ENCODE data around the gene UBAC2.
A peak's percentile ranks its signal among the peaks of the same experiment; 100 is the strongest.

UBAC2 gene

DNA sequence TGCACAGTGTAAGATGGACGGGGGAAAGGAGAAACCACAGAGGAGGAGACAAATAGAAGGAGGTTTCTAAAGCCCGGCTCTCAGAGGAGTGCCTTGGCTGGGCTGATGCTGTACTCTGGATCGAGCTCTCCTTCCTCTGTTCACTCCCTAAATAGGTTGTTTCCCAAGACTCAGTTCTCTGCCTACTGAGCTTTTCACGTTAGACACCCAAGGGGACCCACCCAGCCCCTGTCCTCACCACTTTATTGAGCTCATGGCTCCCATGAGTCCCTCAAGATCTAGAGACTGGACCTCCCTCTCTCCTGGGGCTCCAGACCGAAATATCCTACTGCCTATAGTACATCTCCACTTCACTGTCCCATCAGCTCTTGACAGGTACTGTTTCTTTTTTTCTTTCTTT lies 144.7 kb downstream of the UBAC2 start:
- FAIRE-seq, result no peak

DNA sequence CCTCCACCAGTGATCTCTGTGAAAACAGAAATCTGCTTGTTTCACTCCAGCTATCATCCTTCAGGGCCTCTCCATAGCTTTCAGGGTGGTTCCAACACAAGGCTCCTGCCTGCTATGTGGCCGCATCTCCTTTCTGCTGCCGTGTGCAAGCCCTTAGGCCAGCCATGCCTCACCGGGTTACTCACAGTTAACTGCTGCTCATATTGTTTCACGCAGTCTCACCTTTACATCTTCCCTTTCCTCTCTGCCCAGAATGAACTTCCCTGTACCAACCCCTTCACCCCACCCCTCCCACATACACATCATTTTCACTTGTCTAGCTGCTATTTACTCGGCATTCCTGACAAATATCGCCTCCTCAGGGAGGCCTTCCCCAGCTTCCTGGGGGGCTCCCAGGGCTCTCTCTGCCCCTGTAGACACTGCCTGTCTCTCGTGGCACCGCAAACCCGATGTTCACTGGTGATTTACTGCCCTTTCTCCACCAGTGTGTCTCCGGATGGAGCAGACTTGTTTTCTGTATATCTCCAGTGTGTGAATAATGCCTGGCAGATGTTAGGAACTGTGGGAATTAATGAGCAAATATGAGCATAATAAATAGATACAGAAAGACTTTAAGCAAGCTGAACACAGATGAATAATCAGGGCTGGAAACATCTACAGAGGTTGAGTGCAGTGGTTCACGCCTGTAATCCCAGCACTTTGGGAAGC lies 145.8 kb downstream of the UBAC2 start:
- FAIRE-seq, result no peak

DNA sequence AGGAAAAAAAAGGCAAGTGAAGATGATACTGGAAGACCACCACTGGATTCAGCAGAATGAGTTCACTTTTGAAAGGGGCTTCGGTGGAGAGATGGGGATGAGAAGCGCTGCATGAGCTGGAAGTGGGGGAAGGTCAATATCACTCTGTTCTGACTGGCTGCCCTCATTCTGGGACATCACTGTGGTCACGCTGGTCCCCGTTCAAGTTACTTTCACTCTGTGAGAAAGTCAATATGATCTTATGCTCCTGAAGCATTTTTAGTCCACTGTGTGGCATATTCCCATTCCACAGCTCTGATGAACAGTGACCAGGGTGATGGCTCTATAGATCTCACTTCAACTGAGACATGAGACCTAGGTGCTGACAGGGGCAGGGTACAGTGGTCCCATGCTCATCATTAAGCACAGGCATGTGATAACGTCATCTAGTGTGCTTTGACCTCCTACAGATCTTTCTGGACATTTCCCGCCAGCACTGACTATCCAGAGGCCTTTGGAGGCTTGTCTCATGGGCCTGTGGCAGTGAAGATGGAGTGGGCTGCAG lies 146.8 kb downstream of the UBAC2 start:
- no peak for FAIRE-seq

DNA sequence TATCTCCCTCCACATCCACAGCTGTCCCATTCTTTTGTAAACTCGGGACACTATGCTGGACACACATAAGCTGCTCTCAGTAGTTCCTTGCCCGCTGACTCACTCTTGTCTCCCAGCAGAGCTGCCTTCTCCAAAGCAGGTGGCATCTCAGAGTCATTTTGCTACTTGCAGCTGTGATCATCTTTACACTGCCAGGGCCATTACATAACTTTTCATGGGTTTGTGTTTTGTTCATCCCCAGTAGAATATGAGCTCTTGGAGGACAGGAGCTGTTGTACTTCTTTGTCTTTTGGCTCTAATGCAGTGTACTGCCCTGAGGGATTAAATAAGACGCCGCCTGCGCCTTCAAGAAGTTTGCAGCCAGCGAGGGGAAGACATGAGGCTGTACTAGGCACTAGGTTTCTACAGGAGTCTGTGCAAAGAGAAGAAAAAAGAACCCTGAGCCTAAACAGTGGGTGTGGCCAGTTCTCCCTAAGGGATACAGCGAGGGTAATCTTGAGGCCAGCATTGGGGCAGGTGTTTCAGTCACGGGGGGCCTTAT lies 147.3 kb downstream of the UBAC2 start:
- FAIRE-seq, result no peak

DNA sequence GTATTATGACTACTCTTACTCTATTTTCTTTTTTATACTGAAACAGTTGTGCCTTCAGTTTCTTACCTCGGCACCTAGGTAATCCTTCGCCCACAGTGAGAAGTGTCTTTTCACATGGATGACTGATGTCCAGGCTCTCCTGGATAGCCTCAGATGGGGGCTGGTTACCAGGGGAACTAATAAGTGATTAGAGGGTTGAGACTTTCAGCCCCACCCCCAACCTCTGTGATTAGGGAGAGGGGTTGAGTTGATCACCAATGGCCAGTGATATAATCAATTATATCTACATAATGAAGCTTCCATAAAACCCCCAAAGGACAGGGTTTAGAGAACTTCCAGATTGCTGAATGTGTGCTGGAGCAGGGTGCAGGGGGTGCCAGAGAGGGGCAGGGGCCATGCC lies 149.5 kb downstream of the UBAC2 start:
- no peak for FAIRE-seq

DNA sequence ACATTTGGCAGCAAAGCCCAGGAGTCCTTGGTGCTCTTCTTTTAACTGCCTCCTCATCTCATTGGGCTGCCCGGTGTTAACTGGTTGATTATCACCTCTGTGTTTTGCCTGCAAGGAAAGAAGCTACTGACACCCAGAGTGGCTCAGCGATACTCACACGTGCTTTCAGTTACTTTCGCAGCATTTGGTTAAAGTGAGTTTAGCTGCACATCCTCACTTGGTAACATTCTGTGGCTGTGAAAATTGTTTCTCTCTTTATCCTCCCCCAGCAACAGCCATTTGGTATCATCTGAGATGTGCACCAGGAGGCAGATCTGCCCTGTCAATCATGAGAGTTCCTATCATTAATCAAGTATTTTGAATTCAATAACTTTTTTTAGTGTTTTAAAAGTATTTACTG lies 151.1 kb downstream of the UBAC2 start:
- FAIRE-seq, result no peak

DNA sequence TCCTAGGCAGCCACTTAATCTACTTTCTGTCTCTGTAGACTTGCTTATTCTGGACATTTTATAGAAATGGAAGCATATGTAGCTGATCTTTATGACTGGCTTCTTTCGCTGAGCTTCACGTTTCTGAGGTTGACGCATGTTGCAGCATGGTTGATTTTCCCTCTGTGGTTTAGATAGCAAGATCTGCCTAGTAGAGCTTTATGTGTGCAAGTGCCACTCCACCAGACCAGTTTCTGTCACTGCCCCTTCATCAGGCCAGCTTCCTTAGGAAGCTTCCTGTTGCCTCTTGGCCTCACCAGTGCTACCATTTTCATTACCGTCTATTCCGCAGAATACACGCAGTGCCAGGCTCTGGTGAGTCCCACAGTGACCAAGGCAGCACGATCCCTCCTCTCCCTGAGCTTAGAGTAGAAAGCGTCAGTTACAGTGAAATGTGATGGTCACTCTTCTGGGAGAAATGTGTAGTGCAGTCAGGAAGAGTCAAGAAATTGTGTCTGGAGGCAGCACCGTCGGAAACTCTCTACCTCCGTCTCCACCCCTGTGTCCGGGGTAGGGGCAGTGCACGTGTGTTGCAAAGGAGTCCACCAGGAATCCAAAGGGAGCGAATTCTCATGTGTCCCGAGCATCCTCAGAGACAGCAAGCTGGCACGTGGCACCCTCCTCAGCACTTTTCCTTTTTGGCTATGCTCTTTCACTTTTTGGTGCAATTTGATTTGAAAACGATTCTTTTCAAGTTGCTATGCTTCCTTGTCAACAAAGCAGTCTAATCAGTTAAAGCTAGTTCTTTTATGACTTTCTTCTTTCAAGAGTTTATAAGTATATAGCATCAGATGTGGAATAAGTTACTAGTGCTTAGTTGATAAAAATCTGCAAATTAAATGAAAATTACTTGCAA lies 151.9 kb downstream of the UBAC2 start:
- FAIRE-seq, result no peak

DNA sequence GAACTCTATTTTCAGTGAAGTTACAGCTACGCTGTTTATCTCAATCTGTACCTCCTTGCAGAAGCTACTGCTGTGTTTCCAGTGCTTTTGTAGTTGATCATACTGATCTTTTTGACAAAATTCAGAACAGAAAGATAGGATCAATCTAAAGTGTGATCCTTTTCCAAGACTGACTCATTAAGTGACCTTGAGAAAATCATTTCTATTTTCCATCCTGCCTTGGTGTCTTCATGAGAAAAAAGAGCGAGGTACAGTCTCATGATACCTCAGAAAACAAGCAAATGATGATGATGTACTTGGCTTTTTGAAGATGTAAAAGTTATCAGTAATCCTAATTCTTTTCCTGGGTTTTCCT lies 152.6 kb downstream of the UBAC2 start:
- FAIRE-seq, result no peak

DNA sequence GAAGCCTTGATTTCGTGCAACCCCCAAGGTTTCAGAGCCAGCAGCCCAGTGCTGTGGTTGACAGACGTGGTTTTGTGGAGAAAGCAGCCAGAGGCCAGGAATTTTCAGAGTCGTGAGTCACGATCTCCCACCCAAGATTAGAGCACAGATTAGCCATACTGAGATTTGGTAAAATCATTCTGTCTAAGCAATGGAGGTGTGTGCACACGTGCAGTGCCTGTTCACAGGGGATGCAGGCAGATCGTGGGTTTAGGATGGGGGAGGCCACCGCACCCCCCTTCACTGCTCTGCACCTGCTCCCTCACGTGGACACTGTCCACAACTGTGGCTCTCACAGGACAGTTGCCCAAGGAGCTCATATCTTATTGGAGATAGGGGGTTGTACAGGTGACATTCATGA lies 153.2 kb downstream of the UBAC2 start:
- no peak for FAIRE-seq

DNA sequence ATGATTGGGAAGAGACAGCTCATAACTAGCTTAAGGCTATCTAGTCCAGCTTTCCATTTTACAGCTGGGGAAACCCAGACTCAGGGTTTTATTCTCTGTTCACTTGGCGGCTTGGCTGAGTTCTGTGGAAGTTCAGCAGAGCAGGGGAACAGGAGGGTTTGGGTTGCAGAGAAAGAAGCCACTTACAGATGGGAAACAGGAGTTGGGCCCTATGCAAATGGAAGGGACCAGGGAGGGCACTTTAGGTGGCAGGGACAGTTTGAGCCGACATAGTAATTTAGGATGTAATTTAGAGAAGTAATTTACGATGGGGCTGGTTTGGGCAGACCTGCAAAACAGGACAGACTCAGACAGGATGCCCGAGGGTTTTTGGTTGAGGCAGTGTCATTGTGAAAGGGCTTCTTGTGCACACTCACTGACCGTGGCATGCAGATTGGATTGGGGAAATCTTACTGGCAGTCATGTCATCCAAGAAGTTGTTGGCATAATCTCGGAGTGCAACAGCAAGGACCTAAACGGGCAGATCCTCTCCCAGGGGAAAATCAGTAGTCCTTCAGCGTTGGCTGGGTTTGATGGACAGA lies 153.8 kb downstream of the UBAC2 start:
- no peak for FAIRE-seq

DNA sequence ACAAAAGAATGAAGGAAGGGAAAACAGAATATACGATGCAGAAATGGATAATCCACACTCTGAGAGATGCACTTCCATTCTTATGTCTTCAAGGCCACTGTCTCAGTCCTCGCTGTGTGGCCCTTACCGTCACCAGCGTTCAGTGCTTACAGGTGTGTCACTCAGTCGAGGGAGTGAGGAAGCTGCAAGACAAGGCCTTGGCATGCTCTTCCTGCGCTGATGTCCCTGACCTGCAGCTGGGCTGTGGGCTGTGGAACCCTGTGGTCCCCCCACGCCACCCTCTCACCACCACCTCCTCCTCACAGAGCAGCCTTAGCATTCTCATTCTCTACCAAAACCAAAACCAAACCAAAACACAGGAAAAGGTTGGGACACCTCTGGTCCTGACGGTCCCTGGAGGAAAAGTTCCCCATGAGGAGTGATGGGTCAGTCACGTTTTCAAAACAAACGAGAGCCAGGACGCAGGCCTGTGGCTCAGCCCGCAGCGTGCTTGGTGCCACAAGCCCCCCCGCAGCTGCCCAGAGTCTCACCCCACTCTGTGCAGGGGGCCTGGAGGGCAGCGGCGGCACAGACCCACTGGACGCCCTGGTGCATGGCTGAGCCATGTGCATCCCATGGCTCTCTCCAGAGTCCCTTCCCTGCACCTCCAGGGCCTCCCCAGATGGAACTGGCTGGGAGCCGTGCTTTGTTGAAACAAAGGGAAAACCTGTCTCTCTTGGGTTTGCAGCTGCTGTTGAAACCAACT lies 154.8 kb downstream of the UBAC2 start:
- no peak for FAIRE-seq

DNA sequence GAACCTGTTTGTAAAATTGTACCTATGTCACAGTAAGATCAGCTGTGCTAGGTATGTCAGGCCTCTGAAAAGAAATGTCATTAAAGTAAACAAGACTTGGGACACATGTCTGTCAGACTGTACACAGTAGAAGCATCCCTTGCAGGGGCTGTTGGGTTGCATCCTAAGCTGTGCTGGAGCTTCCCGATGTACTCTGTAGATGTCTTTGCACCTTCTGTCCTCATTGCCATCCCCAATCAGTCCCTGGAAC lies 155.3 kb downstream of the UBAC2 start:
- FAIRE-seq, result no peak

DNA sequence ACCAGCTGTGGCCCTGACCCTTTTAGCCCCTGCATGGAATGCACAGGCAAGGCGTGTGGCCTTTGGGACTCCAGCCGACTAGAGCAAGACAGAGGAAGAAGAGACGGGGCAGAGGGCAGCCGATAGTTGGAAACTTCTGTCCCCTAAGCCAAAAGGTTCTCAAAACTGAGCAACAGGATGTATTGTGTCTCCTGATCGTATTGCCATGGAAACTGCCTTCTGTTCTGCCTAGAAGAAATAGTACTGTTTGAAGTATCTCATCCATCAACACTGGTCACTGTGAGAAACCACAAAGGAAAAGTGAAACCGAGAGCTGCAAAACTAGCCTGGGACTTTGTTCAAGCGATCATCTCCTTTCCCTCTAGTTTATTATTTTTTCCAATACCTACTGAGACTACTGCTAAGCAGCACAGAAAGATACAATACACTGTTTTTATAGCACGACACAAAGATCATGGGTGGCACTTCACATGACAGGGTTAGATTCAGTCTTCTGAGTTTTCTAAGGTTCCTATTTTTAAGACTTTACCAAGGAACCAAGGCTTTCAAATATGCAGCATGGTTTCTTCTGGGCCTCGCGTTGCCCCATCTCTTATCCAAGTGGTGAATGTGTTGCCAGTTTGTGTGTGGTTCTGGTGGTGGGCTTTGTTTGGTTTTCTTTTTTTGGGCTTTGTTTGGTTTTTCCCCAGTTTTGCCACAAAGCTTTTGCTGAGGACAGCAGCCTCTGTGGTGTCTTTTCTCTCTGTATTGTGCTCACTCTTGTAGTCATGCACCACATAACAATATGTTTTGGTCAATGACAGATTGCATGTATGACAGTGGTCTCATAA lies 155.8 kb downstream of the UBAC2 start:
- FAIRE-seq, result no peak

DNA sequence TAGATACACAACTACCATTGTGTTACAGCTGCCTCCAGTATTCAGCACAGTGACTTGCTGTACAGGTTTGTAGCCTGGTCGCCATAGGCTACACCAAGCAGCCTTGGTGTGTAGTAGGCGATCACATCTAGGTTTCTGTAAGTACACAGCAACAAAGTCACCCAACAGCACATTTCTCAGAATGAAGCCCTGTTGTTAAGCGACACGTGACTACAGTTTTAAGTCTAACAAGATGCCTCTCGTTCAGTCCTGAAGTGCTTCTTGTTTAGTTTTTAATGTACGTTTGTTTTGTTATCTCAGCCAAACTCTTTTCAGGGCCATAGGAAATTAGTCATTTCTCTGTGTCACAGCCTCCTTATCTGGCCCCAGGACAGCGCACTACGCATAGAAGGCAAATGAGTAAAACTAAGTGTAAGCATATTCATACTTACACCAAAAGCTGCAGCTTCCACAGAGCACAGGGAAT lies 156.5 kb downstream of the UBAC2 start:
- FAIRE-seq, result no peak

DNA sequence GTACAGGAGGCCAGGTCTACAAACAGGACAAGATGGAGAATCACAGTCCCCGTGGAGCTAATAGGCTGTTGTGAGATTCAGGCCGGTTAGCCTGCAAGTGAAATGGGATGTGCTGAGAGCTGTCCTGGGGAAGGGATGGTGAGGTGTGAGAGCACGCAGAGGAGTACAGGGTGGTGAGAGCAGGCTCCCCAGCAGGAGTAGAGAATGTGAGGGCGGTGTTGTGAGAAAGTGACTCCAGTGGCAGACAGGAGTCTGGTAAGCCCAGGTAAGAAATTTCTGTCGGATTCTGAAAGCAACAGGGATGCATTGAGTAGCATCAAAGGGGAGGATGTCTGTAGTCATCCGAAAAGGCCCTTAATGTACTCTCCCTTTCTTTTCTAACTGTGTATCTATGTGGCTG lies 157.3 kb downstream of the UBAC2 start:
- FAIRE-seq, result no peak

DNA sequence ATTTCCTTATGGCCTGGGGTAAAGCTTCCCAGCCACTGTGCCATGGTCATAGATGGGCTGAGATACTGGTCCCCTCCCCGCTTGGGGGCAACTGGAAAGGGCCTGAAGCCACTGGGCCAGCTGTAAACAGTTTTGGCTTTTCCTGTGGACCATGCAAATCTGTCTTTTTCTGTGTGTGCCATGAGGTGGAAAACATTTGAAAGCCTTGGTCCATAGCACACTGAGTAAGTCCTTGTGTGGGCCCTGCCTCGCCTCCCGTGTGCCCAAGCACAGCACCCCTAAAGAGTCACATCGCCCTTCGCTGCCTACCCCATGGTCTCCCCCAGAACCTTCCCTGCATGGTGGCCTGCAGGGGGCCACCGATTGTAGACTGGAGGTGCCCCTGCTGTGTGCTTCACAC lies 158.9 kb downstream of the UBAC2 start:
- FAIRE-seq, result no peak

DNA sequence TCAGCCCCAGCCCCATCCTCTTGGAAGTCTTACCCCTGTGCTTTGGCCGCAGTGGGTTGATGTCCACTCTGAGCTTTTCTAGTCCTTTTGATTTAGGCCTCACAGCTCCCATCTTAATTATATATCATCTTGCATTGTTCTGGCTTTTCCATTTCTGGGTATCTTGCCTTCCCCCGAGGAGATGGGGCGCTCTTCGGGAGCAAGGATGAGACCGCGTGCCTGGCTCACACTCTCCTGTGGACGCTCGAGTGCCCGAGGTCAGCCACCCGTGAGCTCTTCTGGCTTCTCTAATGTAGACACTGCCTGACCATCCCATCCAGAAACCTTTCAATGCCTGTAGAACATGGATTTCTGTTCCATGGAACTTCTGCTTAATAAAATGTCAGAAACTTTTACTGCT lies 160.0 kb downstream of the UBAC2 start:
- FAIRE-seq, result no peak

DNA sequence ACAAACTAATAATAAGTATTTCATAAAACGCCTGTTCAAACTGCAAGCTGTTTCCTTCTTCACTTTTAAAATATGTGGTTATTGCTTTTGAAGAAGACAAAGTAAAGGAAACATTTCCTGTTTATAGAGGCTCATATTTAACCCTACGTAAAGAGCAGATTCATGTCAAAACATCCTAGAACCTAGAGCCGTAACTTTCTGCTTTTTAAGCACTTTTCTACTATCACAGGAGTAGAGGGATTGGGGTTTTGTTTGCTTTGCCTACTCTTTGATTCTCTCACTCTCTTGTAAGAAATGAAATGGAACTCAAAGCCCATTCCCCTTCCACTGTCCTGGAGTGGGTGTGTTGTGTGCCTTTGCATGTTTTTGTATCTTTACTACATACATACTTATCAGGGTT lies 160.5 kb downstream of the UBAC2 start:
- FAIRE-seq, result no peak

DNA sequence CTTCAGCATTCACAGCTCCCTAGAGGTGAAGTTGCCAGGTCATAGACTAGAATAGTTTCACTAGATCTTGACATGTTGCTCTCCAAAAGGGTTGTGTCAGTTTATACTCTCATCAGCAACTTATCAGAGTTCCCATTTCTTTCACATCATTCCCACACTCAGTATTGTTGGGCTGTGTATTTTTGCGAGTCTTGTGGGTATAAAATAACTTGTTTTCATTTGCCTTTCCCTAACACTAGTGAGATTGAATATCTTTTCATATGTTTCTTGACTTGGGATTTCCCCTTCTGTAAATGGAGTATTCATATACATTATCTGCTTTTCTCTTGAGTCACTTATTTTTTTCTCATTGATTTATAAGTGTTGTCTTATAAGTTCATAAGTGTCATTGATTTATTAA lies 161.7 kb downstream of the UBAC2 start:
- FAIRE-seq, result no peak

DNA sequence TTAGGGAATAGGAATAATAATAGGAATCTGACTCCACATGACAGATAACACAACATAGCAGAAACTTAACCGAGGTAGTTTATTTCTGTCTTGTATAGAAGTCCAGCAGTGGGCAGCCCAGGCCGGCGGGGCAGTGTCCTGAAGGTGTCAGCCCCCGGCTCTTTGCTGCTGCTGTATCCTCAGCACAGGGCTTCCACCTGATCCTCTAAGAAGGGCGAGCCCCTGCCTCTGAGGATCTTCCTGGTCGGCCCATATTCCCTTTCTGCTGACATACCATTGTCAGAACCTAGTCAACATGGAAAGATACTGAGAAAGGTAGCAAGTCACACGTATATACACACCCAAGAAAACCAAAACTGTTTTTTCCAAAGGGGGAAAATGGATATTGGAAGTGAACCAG lies 162.7 kb downstream of the UBAC2 start:
- no peak for FAIRE-seq

DNA sequence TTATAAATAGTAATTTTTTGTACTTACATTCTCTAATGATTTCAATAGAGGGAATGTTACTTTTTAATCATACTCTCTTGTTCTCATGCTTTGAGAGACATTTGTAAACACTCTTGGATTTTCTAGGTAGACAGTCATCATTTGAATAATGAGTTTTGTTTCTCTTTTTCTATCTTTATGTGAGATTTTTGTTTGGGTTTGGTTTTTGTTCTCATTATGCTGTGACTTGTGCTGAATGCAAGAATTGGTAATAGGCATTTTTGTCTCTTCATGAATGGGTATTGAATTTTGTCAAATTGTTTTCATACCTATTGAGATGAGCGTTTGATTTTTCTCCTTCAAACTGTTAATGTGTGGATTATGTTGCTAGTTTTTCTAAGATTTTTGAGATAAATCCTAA lies 163.3 kb downstream of the UBAC2 start:
- FAIRE-seq, result peak; percentile 27
